G401.6 (cell line): ENCODE data around the gene CHAMP1.
"Not testable (repeated sequence)": the region's sequence is repeated elsewhere in the genome, so short reads cannot be mapped to it uniquely, and the experiment has no call there.

Source experiments
- FAIRE-seq: peaks from 2 replicates; lab custom pipeline; 2012; peaks lifted over from hg19 to GRCh38; lab: Jason Lieb, UNC

The CHAMP1 gene

GRCh38 chr13:114333881-114334280, 19.6 kb downstream of the CHAMP1 start:
- FAIRE-seq, result not testable (repeated sequence)

GRCh38 chr13:114334305-114335053, 20.2 kb downstream of the CHAMP1 start:
- FAIRE-seq, result no peak

GRCh38 chr13:114336457-114336856, 22.2 kb downstream of the CHAMP1 start:
- not testable (repeated sequence) for FAIRE-seq

GRCh38 chr13:114338959-114339358, 24.7 kb downstream of the CHAMP1 start:
- no peak for FAIRE-seq

- peak; percentile 84 for FAIRE-seq
Measured at GRCh38 chr13:114339857-114340534, 25.7 kb downstream of the CHAMP1 start.

- no peak for FAIRE-seq
Measured at GRCh38 chr13:114341003-114341777, 26.9 kb downstream of the CHAMP1 start.

- FAIRE-seq, result not testable (repeated sequence)
Measured at GRCh38 chr13:114347256-114347655, 33.0 kb downstream of the CHAMP1 start.

- FAIRE-seq, result not testable (repeated sequence)
Measured at GRCh38 chr13:114352763-114353162, 38.5 kb downstream of the CHAMP1 start.

GRCh38 chr13:114353382-114353781, 39.1 kb downstream of the CHAMP1 start:
- not testable (repeated sequence) for FAIRE-seq
